ENCODE results near the gene NRP2.

DNA sequence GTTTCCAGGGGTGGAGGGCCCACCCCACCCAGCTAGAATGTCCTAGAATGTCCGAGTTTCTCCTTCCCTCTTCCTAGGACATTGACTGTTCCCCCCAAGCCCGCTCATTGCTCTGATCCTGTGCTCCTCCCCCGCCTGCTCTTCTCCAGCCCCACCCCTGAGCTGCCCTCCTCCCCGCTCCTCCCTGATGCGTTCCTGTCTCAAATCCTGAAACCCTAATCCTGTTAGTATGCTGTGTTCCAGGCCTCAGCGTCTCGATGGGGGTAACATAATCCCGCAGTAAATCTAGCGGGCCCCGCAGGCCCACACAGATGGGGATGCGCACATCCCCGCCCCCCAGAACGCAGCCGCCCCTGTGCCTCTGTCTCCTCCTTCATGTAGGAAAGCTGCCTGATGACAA lies 51.3 kb downstream of the NRP2 start:
- no peak for TF ChIP-seq GATA2 (IDR thresholded peaks at IDR 0.05; ENCODE audit: low read depth, low read length)
- no peak for TF ChIP-seq GATA3 (IDR thresholded peaks at IDR 0.05; ENCODE audit: low read depth, low read length)
